GM21367 (cell line): ENCODE measurements around the gene PLCD4.

ENCODE experiments used
- ATAC-seq: cut with Tn5 transposase; IDR thresholded peaks from one replicate; pipeline ENCODE4 v1.9.1; 2021; ENCODE audit not compliant: unreplicated experiment

The PLCD4 gene

GRCh38 chr2:218607436-218608115, at the start of gene PLCD4:
Gene PLCD4, plus strand, starts transcription at chr2:218607899. Its CDS starts 7,841 bp downstream, at chr2:218615740.
- ATAC-seq, result no peak

GRCh38 chr2:218557941-218558340, 49.8 kb upstream of the PLCD4 start:
- ATAC-seq, result no peak

- ATAC-seq, result no peak
These were observed 48.7 kb upstream of the PLCD4 start for GRCh38 chr2:218558986-218559385.

GRCh38 chr2:218564056-218564455, 43.6 kb upstream of the PLCD4 start:
- no peak for ATAC-seq

GRCh38 chr2:218566296-218566695, 41.4 kb upstream of the PLCD4 start:
- ATAC-seq, result no peak

- ATAC-seq, result peak; percentile 26
These were observed 39.9 kb upstream of the PLCD4 start for GRCh38 chr2:218567797-218568189.

- peak; percentile 62 for ATAC-seq
These were observed 39.3 kb upstream of the PLCD4 start, which contains the start of the genes CNOT9 and USP37 for GRCh38 chr2:218568190-218569037. Gene CNOT9, plus strand, starts transcription at chr2:218568839. Its CDS starts 116 bp downstream, at chr2:218568955. Gene USP37, minus strand, starts transcription at chr2:218568351. Its CDS starts 9,698 bp downstream, at chr2:218558653.

GRCh38 chr2:218569038-218569431, 38.7 kb upstream of the PLCD4 start:
- peak; percentile 24 for ATAC-seq

- ATAC-seq, result no peak
These were observed 37.8 kb upstream of the PLCD4 start for GRCh38 chr2:218569661-218570500.

- ATAC-seq, result no peak
These were observed 36.8 kb upstream of the PLCD4 start for GRCh38 chr2:218570850-218571249.

- ATAC-seq, result no peak
These were observed 30.8 kb upstream of the PLCD4 start for GRCh38 chr2:218576854-218577253.

- ATAC-seq, result no peak
These were observed 30.0 kb upstream of the PLCD4 start for GRCh38 chr2:218577482-218578220.

- ATAC-seq, result no peak
These were observed 29.3 kb upstream of the PLCD4 start for GRCh38 chr2:218578272-218578877.

GRCh38 chr2:218582076-218582475, 25.6 kb upstream of the PLCD4 start:
- ATAC-seq, result no peak

- ATAC-seq, result no peak
These were observed 23.5 kb upstream of the PLCD4 start for GRCh38 chr2:218583983-218584850.

- no peak for ATAC-seq
These were observed 22.2 kb upstream of the PLCD4 start for GRCh38 chr2:218585541-218585940.

- ATAC-seq, result no peak
These were observed 2.3 kb upstream of the PLCD4 start for GRCh38 chr2:218605432-218605831.

GRCh38 chr2:218615868-218616315, 8.2 kb downstream of the PLCD4 start:
- no peak for ATAC-seq
